ENCODE data around the gene RAP1GAP2.

Gene RAP1GAP2

DNA sequence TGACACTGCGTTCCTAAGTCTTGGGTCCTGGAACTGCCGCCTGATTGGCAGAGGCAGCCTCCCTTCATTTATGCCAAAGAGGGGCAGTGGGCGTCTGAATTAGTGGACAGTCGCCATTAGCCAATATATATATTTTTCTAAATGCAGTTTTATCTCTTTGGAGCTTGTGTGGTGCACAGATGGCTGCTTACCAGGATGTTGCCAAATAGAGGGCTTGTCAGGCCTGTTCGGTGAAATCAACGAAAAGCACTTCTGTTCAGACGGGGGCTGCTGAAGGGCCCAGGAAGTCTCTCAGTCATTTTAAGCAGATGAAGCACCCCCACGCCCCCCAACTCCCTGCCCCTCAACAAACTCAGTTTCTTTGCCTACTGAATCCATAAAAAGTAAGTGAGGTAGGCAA lies 66.0 kb downstream of the RAP1GAP2 start:
- no peak for DNase-seq (ENCODE audit: insufficient read length, low spot score)
- TF ChIP-seq POLR2A (IDR thresholded peaks at IDR 0.05; ENCODE audit: low read depth, low read length): no peak
- FAIRE-seq: no peak

DNA sequence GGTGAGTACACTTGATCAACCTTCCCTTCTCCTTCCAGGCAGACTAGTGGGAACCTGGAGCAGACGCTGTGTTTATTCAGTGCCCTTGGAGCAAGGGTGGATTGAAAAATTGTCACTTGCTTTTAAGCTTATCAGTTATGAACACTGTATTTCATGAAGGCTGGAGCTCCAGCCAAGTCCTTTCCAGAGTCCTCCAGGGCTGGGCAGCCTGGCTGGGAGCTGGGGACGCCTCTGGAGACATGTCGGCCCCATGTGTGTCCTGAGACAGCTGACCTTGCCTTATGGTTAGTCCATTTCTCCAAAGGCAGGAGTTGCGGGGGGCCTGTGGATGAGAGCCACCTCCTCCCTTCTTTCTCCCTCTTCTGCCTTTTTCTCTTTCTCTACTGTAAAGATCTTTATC lies 67.0 kb downstream of the RAP1GAP2 start:
- no peak for TF ChIP-seq POLR2A (IDR thresholded peaks at IDR 0.05; ENCODE audit: low read depth, low read length)
- no peak for FAIRE-seq
- DNase-seq (ENCODE audit: insufficient read length, low spot score): no peak

DNA sequence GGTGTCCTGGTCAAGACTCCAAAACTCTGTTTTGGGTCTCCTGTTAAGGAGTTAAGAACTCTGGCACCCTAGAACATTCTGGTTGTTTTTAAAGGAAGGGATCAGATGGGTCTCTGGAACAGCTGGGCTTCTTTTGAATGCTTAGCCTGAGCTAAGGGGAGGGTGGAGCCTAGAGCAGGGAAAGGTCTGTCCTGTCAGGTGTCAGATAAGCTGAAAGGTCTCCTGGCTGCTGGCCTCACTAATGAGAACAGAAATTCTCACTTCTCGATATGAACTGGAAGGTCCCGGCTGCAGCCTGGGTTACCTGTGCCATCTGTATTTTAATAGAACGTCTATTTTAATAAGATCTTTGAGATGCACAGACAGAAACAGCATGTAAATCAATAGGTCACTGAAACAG lies 69.0 kb downstream of the RAP1GAP2 start:
- DNase-seq (ENCODE audit: insufficient read length, low spot score) (no peak), FAIRE-seq (no peak)
- TF ChIP-seq POLR2A (IDR thresholded peaks at IDR 0.05; ENCODE audit: low read depth, low read length): no peak

DNA sequence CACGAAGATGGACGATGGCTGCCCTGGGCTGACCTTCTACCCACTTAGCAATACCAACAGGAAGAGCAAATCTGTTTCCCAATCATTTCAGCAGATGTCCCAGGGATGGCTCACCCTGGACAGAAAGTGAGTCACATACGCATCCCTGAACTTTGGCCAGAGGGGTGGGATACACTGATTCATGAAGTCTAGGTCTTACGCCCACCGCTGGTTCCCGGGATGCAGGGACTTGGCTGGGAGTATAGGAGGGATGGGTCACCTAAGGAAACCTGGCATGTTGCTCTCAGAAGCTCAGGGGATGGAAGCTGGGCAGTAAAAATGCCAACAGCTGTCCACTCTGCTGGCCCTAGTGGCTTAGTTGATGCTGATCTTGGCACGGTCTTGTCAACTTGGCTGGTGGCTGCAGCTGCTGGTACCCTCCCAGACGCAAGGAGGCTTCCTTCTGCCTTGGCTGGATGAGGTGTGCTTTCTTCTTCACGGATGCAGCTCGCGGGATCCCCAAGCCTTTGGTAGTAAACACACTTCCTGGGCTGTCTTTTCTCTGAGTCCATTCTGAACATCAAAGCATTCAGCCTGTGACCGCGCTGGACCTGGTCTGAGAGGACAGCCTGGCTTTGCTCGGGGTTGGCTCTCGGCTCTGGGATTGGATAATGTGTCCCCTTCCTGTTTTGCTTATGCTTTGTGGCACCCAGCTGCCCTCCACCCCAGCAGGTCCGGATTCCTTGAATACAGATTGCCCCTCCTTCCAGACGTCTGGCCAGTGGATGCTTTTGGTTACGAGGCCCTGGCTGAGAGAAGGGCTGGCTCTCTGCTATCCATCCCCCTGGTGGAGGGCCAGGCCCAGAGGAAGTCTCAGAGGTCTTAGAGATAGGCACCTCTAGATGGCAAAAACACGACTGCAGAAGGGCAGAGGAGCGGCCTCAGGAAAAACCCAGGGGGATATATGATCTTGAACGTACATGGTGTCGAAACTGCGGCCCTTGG lies 71.5 kb downstream of the RAP1GAP2 start:
- no peak for TF ChIP-seq POLR2A (IDR thresholded peaks at IDR 0.05; ENCODE audit: low read depth, low read length)
- DNase-seq (ENCODE audit: insufficient read length, low spot score): no peak
- FAIRE-seq: no peak

DNA sequence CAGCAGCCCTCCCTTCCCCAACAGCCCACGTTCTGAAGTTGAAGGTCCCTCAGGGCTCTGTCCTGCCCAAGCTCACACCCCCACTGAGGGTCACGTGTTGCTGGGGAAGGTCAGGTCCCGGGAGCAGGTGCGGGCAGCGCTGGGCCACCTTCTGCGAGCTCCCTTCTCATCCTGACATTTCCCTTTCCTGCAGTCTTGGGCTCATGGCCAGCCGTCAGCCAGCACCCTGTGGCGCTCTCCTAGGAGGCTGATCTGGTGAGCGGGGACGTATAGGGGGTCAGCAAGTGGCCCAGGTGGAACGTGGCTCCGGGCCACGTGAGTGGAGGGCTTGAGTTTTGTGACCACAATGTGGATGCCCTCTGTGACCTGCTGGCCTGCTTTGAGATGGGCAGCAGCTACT lies 73.4 kb downstream of the RAP1GAP2 start:
- FAIRE-seq: no peak
- DNase-seq (ENCODE audit: insufficient read length, low spot score): no peak
- TF ChIP-seq POLR2A (IDR thresholded peaks at IDR 0.05; ENCODE audit: low read depth, low read length): no peak

DNA sequence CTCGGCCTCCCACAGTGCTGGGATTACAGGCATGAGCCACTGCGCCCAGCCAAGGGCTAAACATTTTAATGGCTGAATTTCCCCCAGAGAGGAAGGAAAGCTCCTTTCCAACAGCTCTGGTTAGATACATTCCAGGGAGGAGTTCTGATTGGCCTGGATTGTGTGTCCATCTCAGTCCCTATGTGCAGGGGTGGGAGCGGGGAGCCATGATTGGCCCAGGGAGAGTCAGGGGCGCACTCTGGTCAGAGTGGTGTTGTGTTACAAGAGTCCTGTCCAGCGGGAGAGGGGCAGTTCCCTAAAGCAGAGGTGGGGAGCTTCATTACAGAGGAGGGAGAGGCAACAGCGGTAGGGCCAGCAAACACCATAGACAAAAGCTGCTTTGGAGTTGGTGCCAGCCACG lies 75.0 kb downstream of the RAP1GAP2 start:
- no peak for DNase-seq (ENCODE audit: insufficient read length, low spot score)
- no peak for TF ChIP-seq POLR2A (IDR thresholded peaks at IDR 0.05; ENCODE audit: low read depth, low read length)
- no peak for FAIRE-seq

DNA sequence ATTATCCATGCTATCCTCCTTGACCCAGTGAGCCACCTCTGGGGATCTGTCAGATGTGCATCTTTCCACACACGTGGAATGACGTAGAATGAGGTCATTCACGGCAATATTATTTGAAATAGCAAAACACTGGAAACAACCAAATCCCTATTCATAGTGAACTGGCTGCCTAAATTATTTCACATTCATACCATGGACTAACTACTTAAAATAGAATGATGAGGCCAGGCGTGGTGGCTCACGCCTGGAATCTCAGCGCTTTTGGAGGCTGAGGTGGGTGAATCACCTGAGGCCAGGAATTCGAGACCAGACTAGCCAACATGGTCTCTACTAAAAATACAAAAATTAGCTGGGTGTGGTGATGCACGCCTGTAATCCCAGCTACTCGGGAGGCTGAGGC lies 75.5 kb downstream of the RAP1GAP2 start:
- DNase-seq (ENCODE audit: insufficient read length, low spot score) (no peak), FAIRE-seq (no peak)
- no peak for TF ChIP-seq POLR2A (IDR thresholded peaks at IDR 0.05; ENCODE audit: low read depth, low read length)

DNA sequence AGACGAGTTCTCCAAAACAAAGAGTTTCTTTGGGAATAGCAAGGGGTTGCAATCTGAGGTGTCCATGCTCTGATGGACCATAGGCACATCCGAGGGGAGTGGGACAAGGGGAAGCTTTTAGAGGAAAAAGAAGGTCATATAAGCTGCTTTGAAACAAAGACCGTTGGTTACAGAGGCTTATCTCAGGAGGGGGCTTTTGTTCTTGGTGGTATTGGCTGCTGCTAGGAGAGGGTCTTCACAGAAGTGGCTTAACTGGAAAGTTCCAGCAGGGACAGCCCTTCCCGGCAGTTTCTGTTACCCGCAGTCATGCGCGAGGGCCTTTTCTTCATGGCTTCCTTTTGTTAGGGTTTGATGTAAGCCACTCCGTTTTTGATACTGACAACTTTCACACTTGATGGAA lies 76.0 kb downstream of the RAP1GAP2 start:
- DNase-seq (ENCODE audit: insufficient read length, low spot score) (no peak), FAIRE-seq (no peak)
- TF ChIP-seq POLR2A (IDR thresholded peaks at IDR 0.05; ENCODE audit: low read depth, low read length): no peak

DNA sequence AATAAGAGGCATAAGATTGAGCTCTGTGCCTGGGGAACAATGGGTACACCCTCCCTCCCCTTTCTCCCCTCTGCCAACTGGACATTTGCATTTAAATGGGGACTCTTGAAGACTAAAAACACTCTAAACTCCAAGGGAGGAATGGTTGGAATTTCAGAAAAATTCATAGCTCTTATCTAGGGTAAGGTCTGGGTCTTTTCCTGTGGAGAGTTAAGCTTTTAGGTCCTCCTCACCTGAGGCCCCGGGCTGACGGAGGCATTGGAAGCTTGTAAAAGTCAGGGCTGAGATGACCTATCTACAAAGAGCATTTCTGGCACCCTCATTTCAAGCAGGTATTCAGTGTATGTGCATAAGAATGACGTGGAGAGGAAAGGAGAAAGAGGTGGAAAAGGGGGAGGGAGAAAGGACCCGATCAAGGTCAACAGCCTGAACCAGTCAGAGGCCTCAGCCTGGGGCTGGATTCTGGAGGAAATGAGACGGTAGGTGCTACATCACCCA lies 78.0 kb downstream of the RAP1GAP2 start:
- DNase-seq (ENCODE audit: insufficient read length, low spot score) (no peak), FAIRE-seq (no peak)
- no peak for TF ChIP-seq POLR2A (IDR thresholded peaks at IDR 0.05; ENCODE audit: low read depth, low read length)

DNA sequence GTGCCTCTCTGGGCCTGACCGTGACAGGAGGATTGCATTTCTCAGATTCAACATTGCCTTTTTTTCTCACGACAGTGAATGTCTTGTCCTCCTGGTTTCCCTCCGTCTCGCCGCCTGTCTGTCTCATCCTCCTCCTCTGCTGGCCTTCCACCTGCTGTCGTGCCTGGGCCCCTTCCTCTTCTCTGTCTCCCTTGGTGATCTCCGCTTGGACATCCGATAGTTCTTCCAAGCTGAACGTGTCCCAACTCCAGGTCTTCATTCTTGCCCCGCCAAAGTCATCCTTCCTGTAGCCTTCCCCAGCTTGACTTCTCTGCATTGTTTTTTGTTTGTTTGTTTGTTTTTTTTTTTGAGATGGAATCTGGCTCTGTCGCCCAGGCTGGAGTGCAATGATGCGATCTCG lies 79.4 kb downstream of the RAP1GAP2 start:
- DNase-seq (ENCODE audit: insufficient read length, low spot score) (no peak), FAIRE-seq (no peak)
- no peak for TF ChIP-seq POLR2A (IDR thresholded peaks at IDR 0.05; ENCODE audit: low read depth, low read length)

DNA sequence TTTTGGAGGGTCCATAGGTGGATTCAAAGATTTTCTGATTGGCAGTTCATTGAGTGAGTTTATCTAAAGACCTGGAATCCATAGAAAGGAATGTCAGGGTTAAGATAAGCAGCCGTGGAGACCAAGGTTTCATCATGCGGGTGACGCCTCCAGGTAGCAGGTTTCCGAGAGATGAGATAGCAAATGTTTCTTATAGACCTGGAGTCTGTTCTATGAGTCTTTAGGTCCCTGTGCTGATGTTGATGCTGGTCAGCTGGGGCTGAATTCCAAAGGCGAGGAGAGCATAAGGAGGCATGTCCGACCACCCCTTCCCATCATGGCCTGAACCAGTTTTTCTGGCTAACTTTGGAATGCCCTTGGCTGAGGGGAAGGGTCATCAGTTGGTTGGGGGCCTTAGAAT lies 80.2 kb downstream of the RAP1GAP2 start:
- DNase-seq (ENCODE audit: insufficient read length, low spot score) (no peak), FAIRE-seq (no peak)
- TF ChIP-seq POLR2A (IDR thresholded peaks at IDR 0.05; ENCODE audit: low read depth, low read length): no peak

DNA sequence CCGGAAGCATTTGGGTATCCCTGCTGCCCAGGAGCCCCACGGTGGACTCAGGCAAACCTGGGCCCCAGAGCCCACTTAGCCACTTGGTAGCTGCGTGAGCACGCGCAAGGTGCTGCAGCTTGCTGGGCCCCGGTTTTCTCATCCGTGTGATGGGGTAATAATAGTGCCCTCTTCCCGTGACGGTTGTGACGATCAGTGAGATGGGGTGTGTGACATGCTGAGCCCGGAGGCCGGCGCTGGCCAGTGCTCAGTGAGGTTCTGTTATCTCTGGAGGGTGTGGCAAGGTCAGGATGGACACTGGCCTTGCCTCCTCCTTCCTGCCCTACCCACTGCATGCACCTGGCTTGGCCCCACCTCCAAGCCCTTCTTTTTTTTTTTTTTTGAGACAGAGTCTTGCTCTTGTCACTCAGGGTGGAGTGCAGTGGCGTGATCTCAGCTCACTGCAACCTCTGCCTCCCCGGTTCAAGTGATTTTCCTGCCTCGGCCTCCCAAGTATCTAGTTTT lies 82.6 kb downstream of the RAP1GAP2 start:
- no peak for FAIRE-seq

DNA sequence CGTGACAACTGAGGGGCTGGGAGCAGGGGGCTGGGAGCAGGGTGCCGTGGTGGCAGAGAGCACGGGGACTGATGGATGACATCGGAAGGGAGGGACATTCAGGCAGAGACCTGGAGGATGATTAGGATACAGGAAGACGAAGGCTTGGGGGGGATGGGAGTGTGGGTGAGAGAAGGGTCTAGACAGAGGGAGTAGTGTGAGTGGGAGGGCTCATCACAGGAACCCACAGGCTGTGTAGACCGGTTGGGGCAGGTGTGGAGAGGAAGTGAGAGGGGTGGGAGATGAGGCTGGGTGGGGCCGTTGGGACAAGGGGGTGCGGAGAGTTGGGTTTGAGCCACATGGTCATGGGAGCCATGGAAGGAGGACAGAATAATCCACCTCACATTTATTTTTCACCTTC lies 83.8 kb downstream of the RAP1GAP2 start:
- FAIRE-seq (no peak), DNase-seq (ENCODE audit: insufficient read length, low spot score) (no peak)
- TF ChIP-seq POLR2A (IDR thresholded peaks at IDR 0.05; ENCODE audit: low read depth, low read length): no peak

More for the DNA sequence above, 82.6 kb downstream of the RAP1GAP2 start:
- no peak for DNase-seq (ENCODE audit: insufficient read length, low spot score)
- no peak for TF ChIP-seq POLR2A (IDR thresholded peaks at IDR 0.05; ENCODE audit: low read depth, low read length)

DNA sequence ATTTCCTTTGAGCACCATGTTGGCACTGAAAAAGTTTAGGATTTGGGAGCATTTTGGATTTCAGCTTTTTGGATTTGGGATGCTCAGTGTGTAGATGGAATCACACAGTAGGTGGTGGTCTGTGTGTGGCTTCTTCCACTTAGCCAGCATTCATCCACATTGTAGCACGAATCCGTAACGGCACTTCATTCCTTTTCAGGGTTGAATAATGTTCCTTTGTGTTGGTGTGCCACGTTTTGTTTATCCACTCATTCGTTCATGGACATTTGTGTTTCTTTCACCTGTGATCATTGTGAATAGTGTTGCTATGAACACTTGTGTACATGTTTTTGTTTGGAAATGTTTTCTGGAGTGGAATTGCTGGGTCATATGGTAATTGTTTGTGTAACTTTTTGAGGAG lies 85.1 kb downstream of the RAP1GAP2 start:
- no peak for TF ChIP-seq POLR2A (IDR thresholded peaks at IDR 0.05; ENCODE audit: low read depth, low read length)
- DNase-seq (ENCODE audit: insufficient read length, low spot score) (no peak), FAIRE-seq (no peak)
